Measurements from ENCODE around the gene C15orf39.

Gene C15orf39

GRCh38 chr15:75201616-75202250 is at the start of gene C15orf39:
TSS of gene C15orf39 (plus strand) at chr15:75201882. CDS start at chr15:75206049, 4,167 bp downstream.
- ChIA-PET CTCF (interaction anchor here (0.6 to 4.6 kb wide), 46 partner anchors 8 to 446 kb away, joined by 3 to 54 read pairs (median 4); partner anchors contain the start of genes PPCDC and SNX33), POLR2A (interaction anchor here (0.5 to 1.9 kb wide), 6 partner anchors 10 to 295 kb away, joined by 3 to 25 read pairs (median 4); no protein-coding TSS in a partner anchor)
- peak; percentile 88 for TF ChIP-seq CTCF (IDR thresholded peaks at IDR 0.05; ENCODE audit: control extremely low read depth, extremely low read depth, low read depth, missing control alignments)
- peak; percentile 92 for DNase-seq (ENCODE audit: extremely low spot score)

- CTCF ChIA-PET: no interaction called here
- DNase-seq (ENCODE audit: extremely low spot score): no peak
- no peak for TF ChIP-seq CTCF (IDR thresholded peaks at IDR 0.05; ENCODE audit: control extremely low read depth, extremely low read depth, low read depth, missing control alignments)
- POLR2A ChIA-PET: no interaction called here
These were observed 49.2 kb upstream of the C15orf39 start for GRCh38 chr15:75152382-75153079.

GRCh38 chr15:75153087-75153486 is 48.6 kb upstream of the C15orf39 start:
- ChIA-PET CTCF (no interaction called here), POLR2A (no interaction called here)
- DNase-seq (ENCODE audit: extremely low spot score): no peak
- no peak for TF ChIP-seq CTCF (IDR thresholded peaks at IDR 0.05; ENCODE audit: control extremely low read depth, extremely low read depth, low read depth, missing control alignments)

- POLR2A ChIA-PET: no interaction called here
- CTCF ChIA-PET: interaction anchor here (2.0 kb wide), 1 partner anchor 13 kb away, joined by 4 read pairs; no protein-coding TSS in a partner anchor
- DNase-seq (ENCODE audit: extremely low spot score): no peak
- TF ChIP-seq CTCF (IDR thresholded peaks at IDR 0.05; ENCODE audit: control extremely low read depth, extremely low read depth, low read depth, missing control alignments): no peak
These were observed 48.0 kb upstream of the C15orf39 start for GRCh38 chr15:75153565-75154276.

GRCh38 chr15:75154461-75155062 is 47.1 kb upstream of the C15orf39 start:
- ChIA-PET POLR2A (no interaction called here), CTCF (interaction anchor here (2.0 kb wide), 1 partner anchor 14 kb away, joined by 4 read pairs; no protein-coding TSS in a partner anchor)
- TF ChIP-seq CTCF (IDR thresholded peaks at IDR 0.05; ENCODE audit: control extremely low read depth, extremely low read depth, low read depth, missing control alignments): no peak
- DNase-seq (ENCODE audit: extremely low spot score): no peak

Measured in GM10248 (cell line).